HG03439 (cell line): ENCODE measurements around the gene ELN.

ENCODE experiments used
- ATAC-seq: cut with Tn5 transposase; IDR thresholded peaks from one replicate; pipeline ENCODE4 v1.9.1; 2021; ENCODE audit warnings: mild to moderate bottlenecking, moderate library complexity; ENCODE audit not compliant: unreplicated experiment

Gene ELN

DNA sequence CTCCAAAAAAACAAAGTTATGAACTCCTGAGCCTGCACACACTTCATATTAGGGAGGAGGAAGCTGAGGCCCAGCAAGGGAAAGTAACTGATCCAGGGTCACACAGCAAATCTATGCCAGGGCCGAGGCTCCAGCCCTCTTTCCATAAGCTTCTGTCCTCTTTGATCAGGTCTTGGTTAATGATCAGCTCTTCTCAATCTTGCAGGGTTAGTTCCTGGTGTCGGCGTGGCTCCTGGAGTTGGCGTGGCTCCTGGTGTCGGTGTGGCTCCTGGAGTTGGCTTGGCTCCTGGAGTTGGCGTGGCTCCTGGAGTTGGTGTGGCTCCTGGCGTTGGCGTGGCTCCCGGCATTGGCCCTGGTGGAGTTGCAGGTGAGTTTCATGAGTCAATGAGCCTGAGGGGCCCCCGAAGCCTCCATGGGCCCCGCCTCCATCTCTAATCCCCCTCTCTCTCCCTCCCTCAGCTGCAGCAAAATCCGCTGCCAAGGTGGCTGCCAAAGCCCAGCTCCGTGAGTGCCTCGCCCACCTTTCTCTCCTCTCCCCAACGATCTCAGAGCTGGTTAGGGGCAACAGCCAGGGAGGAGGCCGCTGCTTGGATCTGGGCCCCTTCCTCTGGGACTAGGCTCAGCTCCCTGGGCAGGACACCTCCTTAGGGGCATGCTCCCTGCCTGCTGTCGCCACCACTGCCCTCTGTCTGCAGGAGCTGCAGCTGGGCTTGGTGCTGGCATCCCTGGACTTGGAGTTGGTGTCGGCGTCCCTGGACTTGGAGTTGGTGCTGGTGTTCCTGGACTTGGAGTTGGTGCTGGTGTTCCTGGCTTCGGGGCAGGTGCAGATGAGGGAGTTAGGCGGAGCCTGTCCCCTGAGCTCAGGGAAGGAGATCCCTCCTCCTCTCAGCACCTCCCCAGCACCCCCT is 32.0 kb downstream of the ELN start:
- no peak for ATAC-seq

- ATAC-seq, result no peak
Observed at GRCh38 chr7:74061840-74062539, 34.0 kb downstream of the ELN start.

- no peak for ATAC-seq
Observed at GRCh38 chr7:74063223-74063641, 35.3 kb downstream of the ELN start.

DNA sequence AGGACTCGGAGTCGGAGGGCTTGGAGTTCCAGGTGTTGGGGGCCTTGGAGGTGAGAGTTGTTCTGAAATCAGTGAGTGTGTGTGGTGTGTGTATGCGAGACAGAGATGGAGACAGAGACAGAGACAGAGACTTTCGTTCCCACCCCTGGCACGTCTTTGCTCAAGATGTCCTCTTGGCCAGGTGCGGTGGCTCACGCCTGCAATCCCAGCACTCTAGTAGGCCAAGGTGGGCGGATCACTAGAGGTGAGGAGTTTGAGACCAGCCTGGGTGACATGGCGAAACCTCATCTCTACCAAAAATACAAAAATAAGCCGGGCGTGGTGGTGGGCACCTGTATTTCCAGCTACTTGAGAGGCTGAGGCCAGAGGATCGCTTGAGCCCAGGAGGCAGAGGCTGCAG is 35.7 kb downstream of the ELN start:
- ATAC-seq, result no peak

GRCh38 chr7:74064696-74065095 is 36.7 kb downstream of the ELN start:
- ATAC-seq, result no peak

DNA sequence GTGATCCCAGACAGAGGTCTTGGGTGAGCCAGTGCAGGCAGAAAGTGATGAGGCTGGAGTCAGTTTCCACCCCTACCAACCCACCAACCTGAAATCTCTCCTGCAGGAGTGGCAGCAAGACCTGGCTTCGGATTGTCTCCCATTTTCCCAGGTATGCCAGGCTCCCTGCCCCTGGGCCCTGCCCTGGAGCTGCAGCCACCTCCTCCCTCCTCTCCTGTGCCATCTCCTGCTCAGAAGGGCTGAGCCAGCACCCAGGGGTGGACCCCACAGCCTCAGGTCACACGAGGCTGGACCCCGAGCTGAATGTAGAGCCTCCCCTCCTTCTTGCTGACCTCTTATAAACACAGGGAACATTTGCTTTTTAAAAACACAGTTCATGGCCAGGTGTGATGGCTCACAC is 38.7 kb downstream of the ELN start:
- ATAC-seq, result no peak

- ATAC-seq, result no peak
Observed at GRCh38 chr7:74068378-74069085, 40.6 kb downstream of the ELN start.

DNA sequence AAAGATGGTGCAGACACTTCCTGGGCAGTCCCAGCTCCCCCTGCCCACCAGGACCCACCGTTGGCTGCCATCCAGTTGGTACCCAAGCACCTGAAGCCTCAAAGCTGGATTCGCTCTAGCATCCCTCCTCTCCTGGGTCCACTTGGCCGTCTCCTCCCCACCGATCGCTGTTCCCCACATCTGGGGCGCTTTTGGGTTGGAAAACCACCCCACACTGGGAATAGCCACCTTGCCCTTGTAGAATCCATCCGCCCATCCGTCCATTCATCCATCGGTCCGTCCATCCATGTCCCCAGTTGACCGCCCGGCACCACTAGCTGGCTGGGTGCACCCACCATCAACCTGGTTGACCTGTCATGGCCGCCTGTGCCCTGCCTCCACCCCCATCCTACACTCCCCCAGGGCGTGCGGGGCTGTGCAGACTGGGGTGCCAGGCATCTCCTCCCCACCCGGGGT is 41.1 kb downstream of the ELN start:
- no peak for ATAC-seq

DNA sequence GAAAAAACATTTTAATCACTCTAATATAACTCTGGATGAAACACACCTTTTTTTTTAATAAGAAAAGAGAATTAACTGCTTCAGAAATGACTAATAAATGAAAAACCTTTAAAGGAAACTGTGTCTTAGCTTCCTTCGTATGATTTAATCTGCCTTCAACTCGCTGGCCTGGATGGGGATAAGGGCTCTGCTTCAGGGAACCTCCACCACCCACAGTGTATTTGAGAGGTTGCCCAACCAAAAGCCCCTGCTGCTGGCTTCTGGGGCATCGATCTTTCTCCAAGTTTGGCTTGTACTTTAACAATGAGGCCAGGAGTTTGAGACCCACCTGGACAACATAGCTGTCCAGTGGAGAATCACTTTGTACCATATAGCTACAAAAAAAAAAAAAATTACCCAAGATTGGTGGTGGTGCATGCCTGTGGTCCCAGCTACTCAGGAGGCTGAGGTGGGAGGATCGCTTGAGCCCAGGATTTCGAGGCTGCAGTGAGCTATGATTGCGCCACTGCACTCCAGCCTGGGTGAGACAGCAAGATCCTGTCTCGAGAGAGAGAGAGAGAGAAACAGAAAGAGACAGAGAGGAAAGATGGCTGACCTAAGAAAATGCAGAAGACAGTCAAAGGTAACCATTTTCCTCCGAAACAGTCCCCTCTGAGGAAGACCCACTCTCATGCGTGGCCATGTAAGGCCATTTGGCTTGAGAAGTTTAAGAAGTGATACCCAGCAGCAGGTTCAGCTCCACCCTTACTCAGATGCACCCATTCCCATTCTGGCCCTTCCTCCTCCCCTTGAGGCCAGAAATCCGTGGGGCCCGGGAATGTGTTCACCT is 42.0 kb downstream of the ELN start:
- no peak for ATAC-seq

- ATAC-seq, result no peak
Observed at GRCh38 chr7:74070619-74070921, 42.6 kb downstream of the ELN start.

DNA sequence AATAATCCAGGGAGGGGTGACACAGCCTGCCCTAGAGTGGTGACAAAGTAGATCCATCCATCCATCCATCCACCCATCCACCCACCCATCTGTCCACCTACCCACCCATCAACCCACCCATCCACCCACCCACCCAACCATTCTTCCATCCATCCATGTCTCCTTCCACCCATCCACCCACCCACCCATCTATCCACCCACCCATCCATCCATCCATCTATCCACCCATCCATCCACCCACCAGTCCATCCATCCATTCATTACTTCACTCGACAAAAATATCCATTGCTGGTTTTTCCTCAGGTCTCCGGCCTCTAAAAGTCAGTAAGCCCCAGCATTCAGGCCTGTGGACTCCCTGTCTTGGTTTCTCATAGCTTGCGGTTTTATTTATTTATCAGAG is 43.1 kb downstream of the ELN start:
- no peak for ATAC-seq

- ATAC-seq, result no peak
Observed at GRCh38 chr7:74074770-74075169, 46.8 kb downstream of the ELN start.

DNA sequence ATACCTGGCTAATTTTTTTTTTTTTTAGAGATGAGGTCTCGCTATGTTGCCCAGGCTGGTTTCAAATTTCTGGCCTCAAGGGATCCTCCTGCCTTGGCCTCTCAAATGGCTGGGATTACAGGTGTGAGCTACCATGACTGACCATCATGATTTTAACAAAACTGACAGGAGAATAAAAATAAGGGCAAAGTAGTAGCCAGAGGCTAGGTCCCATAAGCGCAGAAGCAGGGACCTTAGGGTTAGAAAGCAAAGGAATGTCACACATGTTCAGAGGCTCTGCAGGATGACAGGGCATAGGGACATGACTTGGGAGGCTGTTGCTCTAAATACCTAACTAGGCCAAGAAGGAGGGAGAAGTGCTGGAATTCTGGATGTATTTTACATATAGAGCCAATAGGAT is 50.5 kb downstream of the ELN start:
- ATAC-seq, result no peak

- ATAC-seq, result no peak
Observed at GRCh38 chr7:74082770-74083116, 54.8 kb downstream of the ELN start.

GRCh38 chr7:74083117-74083876 is 55.3 kb downstream of the ELN start, which contains the start of gene LIMK1:
Gene LIMK1 (plus strand): TSS chr7:74083804. CDS start chr7:74083991, 187 bp downstream.
- peak; percentile 56 for ATAC-seq

DNA sequence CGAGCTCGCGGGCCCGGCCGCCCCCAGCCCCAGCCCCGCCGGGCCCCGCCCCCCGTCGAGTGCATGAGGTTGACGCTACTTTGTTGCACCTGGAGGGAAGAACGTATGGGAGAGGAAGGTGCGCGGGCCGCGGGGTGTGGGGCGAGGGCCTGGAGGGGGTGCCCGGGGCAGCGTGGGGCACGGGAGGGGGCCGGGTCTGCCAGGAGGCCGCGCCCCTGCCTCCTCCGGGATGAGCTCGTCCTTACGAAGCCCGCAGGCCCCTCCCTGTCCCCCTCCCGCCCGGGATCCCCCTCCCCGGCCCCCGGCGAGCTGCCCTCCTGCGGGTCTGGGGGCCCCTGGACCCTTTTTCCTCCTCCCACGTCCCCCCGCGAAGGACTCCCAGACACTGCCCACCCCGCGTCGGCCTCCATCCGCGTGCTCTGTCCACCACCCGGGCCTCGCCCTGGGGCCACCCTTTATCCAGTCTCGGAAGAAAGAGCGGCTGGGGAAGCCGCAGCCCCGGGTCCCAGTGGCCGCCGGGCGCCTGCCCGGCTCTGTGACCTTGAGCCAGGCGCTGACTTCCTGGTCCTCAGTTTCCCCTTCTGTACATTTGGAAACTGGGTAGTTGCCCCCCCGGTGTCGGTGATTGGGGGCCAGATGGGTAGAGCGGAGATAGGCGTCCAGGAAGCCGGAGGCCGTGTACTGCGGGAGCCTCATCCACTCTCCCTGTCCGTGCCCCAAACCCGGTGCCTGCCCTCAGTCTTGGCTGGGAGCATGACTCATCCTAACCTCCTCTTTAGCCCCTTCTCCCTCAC is 56.2 kb downstream of the ELN start:
- peak; percentile 33 for ATAC-seq

DNA sequence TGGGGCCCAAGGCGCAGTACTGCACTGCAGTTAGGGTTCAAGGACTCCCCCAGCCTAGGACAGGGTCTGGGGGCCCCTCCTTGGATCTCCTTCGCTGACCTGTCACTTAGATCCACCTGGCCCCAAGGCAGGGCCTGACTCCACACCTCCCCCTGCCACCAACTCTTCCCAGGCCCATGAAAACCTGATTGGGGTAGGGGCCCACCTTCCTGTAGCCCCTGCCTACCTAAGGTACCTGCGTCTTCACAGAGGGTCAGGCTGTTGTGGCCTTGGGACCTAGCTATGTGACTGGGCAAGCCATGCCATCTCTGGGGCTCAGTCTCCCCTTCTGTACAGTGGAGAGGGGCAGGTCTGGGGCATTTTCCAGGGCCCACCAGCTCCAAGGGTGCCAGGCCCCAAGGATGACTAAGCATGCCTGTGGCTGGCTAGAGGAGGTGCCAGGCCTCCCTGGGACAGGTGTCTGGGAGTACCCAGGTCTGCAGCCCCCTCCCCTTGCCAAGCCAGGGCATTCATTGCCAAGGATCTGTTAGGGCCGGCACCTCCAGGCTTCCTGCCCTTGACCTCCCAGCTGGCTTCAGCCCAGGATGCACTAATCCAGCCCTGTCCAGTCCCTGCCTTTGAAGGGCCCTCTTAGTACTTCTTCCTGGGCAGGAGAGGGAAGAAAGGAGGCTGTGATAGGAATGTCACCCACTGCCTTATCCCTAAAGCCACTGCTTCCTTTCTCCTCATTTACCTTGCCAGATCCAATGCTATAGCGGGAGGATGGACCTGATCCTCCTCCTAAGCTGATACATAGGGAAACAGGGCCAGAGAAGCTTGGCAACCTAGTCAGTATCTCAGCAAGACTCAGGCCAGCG is 57.0 kb downstream of the ELN start:
- no peak for ATAC-seq

DNA sequence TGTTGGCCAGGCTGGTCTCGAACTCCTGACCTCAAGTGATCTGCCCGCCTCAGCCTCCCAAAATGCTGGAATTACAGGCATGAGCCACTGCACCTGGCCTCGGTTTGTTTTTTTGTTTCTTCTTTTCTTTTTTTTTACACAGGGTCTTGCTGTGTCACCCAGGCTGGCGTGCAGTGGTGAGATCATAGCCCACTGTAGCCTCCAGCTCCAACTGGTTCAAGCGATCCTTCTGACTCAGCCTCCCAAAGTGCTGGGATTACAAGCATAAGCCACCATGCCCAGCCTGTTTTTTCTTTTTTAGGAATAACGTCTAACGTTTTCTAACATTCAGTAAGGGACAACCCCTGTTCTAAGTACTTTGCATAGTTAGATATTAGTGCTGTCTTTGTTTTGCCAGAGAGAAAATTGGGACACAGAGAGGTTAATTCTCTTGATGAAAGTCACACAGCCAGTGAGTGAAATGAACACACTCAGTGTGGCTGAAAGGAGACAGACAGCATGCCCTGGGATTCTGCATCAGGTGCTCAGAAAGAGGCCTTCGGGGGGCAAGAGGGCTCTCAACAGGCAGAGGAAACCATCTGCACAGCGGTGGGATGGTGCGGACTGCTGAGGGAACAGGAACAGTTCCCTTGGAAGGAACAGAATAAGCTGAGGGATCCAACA is 59.9 kb downstream of the ELN start:
- no peak for ATAC-seq
